ENCODE results near the gene TRMU.

Gene TRMU

DNA sequence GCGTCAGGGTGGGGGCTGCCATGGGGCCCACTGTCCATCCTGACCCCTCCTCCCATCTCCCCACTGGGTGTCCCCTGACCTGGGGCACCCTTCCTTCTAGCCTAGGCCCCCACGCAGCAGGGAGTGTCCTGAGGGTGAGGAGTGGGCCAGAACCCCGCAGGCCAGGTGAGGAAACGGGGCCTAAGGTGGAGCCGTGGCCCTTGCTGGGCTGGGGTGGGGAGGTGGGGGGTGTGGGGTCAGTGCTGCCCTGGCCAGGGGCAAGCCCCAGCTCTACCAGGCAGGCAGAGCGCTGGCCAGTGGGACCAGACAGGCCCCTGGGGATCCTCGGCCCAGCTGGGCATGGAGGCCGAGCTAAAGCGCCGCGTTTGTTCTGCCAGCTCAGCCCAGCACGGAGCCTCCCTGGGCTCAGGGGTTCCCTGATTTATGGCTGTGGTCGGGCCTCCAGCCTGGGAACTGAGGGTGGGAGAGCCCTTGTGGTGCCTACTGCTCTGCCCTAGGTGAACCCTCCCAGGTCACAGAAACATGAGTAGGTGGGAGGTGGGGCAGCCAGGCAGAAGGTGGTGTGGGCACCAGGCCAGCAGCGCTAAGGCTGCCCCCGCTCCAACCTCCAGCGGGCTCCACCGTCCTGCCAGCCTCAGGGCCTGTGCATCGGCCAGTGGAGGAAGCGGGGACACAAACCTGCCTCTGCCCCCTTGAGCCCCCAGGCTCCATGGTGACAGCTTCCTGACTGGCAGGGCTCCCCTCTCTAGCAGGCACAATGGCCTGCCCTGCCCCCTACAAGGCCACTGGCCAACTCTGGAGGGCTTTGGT is 22.4 kb downstream of the TRMU start:
- no peak for DNase-seq

DNA sequence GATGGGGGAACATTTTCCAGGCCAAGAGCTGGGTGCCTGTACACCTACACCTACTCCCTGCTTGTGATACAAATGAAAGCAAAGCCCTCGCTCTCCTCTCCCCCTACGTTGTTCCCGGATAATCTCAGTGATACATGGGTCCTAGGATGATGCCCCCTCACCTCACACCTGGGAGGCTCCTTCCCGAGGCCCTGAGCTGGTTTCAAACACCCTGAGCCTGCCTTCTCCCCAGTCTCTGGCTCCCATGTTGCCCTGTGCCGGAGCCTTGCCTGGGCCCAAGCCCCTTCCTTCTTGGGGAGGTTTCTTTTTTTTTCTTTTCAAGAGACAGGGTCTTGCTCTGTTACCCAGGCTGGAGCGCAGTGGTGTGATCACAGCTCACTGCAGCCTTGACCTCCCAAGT is 23.3 kb downstream of the TRMU start:
- no peak for DNase-seq

DNA sequence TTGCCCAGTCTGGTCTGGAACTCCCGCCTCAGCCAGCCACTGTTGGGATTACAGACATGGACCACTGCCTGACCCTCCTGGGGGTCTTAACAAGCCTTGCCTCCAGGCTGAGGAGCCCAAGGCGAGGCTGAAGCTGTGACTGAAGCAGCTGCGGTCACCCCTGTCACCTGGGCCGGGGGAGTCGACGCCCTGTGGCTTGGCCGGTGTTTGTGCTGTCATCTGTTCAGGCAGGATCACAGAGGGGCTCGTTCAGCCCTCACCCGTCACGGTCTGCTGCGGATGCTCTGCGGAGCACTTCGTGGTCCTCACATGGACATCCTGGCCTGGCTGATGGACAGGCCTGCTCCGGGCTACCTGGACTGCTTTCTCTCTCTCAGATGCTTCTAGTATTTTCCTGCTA is 23.8 kb downstream of the TRMU start:
- DNase-seq, result no peak

DNA sequence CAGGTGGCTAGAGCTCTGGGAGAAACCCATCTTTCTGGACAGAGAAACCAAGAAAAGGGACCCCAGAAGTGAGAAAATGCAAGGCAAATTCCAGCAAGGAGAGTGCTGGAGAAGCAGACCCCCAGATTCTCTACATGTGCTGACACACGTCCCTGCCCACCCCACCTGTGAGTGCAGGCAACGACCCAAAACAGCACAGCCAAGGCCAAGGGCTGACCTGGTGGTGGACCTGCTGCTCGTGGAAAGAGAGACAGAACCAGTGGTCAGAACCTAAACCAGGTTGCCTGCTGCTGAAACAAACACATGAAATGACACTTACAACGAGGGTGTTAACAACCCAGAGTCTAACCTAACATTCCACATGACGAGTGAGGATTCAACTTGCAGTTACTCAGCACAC is 24.6 kb downstream of the TRMU start:
- no peak for DNase-seq

DNA sequence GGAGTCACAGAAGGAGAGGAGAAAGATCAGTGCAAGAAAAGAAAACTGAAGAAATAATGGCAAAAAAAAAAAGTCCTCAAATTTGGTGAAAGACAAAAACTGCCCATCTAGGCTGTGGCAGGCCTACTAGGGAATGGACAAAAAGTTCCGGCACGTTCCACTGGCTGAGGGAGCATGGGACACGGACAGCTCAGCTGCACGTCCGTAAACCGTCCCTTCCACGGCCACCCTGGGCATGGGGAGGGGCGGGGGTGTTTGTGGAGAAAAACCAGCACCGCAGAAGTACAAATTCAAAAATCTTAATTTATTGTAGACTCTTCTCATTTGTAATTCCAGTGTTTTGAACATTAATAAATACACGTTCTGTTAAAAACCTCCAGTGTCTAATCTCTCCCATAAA is 25.4 kb downstream of the TRMU start:
- DNase-seq, result no peak

DNA sequence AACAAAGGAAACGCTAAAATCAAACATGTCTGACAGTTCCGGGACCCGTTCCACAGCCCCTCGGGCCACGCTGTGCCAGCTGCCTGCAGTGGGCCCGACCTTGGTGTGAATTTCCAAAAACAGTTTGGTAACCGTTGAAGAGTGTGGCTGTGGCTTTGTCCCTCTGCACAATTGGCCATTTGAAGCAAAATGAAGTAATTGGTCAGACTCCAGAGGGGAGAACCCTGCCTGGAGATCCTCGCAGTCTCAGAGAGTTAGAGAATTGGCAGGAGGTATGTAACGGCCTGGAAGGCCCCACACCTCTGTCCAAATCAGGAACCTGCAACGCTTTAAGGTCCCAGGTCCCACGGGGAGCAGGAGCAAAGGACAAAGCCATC is 26.3 kb downstream of the TRMU start:
- DNase-seq, result no peak

DNA sequence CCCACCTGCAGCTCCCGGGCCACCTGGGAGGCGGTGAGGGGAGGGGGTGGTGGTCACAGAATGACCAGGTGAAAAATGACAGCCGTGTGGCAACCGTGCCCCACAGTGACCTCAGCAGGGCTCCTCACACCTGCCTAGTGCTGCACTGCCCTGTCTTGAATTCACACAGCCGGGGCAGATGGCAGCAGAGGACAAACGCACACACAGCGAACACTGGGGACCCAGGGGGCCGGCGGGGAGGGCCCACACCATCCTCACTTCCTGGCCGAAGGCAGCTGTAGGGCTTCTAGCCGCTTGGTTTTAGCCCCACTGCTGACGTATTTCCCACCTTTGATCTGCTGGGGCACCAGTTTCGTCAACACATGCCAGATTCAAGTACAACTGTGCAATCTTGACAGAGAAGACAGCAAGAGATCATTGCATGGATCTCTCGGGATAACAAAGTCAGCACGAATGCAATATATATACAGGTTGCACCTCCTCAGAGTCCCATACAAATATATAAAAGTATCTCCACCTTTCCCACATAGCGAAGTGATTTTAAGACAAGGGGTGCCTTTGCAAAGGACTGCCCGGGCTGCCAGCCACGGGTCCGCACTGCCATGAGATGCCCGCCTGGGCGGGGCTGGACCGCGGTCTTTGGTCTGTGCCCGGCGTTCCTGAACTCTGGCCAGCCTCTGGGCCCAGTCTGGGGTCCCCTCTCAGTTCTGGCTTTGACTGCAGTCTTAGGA is 26.9 kb downstream of the TRMU start:
- no peak for DNase-seq

DNA sequence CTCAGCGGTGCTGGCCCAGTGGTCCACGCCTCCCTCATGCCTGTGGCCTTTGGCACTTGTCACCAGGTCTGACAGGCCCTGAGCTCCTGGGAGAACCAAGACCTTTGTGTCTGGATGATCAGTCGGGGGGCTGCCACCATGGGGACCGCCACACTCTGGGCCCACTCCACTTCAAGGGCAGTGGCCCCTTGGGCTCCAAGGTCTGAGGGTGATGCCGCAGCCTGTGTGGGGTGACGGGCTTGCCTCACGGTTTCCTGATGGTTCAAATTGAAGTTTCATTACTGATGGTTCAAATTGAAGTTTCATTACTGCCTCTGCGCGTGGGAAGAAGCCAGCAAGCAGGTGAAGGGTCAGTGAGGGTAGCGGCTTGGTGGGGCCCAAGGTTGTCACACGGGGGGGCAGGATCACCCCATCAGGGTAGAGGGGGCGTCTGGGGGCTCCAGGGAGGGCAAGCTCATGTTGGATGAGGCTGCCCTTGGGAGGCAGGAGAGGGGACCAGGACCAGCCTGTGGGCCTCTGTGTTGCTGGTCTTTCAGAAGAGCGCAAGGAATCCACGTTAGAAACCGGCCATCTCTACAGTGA is 27.5 kb downstream of the TRMU start:
- no peak for DNase-seq

DNA sequence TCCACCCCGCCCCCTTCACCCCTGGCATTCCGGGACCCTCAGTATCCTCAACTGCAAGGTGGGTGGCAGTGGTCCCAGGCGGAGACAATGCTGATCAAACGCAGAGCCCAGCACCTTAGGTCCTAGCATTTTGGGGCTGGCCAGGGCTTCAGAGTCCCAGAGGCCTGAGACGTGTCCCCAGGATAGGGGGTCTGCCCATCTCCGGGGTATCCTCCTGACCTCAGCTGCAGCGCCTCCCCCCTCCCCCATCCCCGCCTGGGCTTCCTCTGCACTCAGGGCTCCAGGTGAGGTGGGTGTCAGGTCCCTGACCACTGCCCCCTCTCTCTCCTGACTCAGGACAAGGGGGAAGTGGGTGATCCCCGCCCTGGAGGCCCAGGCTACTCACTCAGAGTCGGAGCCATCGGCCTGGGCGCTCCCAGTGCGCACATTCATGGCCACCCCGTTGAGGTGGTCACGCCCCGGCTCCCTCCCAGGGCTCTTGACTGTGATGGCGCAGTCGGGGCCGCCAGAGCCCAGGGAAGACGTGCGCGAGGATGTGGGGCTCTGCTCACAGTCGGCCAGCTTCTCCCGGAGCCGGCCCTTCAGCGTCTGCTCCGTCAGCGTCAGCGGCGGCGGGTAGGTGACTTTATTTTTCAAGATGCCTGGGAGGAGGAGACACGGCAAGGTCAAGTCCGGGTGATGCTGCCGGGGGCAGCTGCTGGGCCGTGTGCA is 28.3 kb downstream of the TRMU start:
- DNase-seq, result no peak

DNA sequence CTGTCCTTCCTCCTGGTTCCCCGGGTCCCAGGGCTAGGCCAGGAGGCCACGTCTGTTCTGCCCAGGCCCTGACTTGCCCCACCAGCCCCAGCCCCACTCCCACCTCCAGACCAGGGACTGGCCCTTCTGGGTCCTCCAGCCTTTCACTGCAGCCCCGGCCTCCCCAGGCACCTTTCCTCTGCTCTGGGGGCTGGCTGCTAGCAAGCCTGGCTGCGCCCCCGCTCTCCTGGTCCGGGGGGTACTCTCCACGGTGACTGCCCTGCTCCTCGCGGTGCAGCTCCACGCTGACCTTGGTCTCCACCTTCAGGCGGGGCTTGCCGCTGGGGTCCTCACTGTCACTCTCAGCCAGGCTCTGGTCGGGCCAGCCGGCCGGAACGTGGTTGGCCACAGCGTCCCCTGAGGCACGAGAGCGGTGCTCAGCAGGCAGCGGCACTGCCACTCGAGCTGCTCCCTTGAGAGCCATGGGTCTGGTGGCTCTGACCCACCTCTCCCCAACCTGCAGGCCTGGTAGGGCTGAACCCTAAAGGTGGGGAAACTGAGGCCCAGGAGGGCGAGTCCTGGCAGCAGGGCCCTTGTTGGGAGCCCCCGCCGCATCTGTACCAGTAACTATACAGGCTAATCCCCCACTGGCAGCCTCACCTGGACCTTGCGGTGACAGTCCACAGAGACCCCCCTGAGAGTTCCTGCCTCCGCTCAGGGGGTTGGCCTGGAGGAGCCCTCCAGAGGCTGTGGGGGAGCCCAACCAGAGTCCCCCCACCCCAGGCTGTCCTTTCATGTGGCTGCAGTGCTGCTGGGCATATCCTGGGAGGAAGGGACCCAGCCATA is 29.0 kb downstream of the TRMU start:
- no peak for DNase-seq

DNA sequence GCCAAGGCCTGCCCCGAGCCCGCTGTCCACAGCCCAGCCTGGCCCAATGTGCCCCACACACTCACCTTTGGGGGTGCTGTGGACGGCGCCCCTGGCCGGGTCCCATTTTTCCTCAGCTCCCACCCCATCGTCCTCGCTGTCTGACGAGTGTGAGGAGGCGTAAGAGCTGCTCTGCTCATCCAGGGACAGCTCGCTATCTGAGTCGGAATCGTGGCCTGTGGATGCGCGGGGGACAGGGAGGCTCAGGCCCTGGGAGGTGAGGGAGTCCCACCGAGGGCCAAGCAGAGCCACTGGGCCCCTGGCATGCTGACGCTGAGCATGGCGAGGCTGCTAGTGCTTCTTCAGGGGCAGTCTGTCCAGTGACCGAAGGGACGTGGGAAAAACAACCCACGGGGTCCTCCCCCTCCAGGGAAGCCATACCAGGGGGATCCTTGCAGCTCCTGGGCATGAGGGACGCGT is 29.7 kb downstream of the TRMU start:
- DNase-seq, result no peak

DNA sequence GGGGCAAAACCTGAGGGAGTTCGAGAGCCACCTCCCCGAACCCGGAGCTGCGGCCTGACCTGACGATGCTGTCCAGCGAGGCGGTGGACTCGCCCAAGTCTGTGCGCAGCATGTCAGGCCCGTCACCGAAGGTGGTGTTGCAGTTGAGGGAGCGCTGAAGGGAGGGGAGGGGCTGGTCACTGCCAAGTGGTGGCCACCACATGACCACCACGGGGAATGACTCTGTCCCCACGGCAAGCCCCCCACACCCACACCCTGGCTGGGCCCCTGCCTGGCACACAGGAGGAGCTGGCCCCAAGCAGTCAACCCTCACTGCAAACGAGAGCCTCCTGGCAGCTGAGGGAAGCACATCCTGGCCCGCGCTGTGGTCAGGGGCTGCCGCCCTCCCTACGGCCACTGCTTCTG is 30.8 kb downstream of the TRMU start:
- DNase-seq, result no peak

DNA sequence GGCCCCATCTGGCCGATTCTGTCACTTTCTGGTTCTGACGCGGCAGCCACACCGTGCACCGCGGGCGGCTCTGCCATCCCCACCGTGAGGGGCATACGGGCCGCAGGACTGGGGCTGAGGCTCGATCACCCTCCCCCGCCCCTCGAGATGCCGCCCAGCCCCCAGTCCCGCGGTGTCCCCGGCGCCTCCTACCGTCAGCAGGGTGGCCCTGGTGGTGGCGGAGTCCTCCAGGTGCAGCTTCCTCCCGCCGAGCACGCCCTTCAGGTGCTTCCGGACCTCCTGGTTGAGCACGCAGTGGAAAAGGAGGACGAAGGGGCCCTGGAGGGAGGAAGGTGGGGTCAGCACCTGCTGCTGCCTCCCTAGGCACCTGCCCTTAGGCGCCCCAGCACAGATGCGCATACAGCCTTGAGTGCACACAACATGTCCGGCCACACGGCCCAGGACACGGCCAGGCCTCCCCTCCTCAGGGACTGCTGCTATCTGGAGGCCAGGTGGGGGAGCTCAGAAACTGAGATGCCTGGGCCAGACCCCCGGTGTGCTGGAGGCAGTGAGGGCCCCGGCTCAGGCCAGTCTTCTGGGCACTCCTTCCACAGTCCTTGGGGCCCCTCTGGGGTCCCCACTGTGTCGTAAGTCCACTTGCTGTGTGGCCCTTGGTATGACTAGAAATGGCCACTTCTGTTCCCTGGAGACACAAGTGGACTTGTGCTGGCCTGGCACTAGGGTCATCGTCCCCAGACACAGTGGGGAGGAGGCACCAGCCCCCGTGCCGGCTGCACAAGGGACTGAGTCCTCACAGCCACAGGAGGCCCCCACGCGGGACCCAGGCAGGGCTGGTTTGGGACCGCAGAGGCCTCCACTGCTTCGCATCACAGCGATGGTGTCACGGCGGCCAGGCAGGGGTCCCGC is 31.5 kb downstream of the TRMU start:
- DNase-seq, result no peak

DNA sequence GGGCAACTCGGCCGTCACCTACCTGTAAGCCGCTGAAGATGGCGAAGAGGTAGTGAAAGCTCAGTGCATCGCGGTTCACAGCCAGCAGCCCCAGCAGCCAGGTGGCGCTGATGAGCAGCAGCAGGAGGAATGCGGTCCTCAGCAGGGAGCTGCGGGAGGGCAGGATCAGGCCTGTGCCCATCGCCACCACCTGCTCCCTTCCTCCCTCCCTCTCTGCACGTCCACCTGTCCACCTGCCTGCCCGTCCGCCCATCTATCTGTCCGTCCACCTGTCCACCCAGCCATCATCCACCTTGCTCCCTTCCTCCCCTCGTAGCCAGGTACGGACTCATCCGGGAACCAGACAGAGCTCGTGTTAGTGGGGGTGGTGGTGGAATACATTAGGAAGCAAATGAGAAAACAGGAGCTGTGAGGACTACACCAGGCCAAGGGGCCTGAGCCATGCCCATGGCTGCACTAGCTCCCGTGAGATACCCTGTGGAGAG is 32.2 kb downstream of the TRMU start:
- DNase-seq, result peak; percentile 31

DNA sequence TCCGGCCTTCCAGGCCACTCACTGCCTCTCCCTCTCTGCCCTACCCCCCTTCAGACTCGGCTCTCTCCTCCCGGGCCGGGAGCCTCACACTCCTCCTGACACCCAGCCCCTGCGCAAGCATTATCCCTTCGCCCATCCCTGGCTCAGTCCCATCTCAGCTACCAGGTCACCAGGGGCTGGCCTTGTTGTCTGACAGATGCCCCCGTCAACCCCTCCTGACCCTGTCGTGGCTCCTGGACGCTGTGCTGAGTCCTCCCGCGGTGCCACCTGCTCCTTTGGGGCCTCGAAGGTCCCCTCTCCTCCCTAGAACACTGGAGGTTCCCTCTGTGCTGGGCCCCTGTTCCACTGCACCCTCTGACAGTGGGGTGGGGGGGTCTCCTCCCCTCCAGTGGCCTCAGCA is 32.9 kb downstream of the TRMU start:
- DNase-seq, result no peak

DNA sequence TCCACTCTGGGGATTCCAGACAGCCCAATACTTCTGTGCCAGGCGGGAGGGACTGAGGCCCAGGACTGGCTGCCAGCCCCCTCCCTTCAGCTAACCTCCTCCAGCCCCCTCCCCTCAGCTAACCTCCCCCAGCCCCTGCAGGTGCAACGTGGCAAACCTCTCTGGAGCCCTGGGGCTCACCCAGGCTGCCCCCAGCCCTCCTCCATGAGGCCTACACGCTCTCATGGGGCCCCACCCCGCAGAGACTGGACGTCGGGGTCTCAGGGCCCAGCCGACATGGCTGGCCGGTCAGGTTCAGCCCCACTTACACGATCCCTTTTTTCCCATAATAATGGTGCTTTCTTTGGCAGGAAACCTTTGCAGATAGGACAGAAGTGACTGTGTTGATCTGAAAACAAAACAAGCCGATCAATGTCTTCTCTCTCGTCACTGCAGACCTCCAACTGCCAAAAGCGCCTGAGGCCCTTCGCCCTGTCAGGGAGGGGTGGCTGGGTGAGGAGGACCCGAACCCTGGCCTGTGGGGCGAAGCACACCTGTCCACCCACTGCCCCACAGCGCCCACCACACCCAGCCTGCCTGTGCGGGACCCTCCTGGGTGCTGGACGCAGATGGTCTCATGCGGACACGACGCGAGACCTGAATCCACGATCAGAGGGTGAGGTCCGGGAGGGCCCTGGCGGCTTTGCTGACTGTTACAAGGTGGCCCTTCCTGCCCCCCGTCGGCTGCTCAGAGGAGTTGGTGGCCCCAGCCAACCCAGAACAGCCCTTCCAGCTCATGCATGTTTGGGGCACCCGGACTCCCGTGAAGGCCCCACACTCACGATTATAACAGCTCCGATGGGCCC is 33.6 kb downstream of the TRMU start:
- DNase-seq, result no peak

DNA sequence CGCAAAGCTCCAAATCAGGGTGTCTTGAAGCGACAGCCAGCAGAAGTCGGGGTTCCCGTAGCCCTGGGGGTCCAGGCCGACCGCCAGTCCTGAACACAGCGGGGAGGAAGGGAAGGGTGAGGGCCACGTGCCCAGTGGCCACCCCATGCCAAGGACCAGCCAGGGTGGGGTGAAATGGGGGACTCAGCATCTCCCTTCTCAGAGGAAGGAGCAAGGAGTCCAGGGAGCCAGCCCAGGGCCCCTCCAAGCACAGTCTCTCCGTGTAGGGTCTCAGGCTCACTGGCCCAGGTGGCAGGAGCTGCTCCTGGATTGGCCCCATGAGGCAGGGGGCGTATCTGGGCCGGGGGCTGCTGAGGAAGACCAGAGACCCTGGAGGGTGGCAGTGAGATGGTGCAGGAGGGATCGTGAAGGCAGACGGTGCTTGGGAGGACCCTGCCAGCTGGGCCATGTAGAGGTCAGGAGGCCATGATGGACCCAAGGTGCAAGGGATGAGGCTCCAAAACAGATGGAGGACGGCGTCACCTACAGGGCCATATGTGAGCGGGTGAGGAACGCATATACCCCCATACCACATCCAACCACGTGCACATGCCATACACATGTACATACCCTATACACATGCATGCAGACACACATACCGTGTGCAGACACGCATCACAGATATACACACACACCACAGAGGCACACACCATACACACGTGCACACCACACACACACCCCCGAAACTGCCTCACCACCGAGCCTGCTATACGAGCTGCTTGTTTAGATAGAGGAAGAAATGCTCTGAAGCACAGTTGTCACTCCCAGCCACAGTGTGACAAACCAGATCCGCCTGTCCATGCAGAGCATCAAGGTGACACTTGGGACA is 34.4 kb downstream of the TRMU start:
- DNase-seq, result no peak

DNA sequence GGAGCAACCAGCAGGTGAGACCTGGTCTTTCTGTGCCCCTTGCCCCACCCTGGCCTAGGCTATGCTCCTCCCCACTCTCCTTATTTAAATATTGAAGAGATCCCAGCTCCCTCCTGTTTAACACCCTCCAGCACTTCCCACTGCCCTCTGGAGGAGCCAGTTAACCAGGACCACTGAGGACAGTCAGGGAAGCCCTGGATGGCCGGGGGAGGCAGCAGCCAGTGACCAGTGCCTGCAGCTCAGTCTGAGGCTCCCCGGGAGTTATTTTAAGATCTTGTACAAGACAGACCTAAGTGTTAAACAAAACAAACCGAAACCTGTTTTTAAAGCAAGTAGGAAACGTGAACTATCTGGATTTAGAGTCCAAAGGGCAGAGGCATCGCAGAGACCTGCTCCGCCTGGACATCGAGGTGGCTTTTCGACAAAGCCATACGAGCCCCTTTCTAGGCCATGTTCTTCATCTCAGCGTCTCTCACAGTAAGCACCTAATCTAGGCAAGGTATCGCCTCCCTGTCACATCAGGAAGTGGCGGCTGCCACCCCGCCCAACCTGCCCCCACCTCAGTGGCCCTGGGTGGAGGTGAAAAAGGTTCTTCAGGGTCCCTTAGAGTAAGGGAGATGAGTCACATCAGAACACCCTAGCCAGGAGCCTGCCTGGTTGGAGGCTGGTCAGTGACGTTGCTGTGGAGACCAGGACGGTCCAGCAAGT is 35.2 kb downstream of the TRMU start:
- DNase-seq, result no peak
